ENCODE measurements around the gene TEX54.

DNA sequence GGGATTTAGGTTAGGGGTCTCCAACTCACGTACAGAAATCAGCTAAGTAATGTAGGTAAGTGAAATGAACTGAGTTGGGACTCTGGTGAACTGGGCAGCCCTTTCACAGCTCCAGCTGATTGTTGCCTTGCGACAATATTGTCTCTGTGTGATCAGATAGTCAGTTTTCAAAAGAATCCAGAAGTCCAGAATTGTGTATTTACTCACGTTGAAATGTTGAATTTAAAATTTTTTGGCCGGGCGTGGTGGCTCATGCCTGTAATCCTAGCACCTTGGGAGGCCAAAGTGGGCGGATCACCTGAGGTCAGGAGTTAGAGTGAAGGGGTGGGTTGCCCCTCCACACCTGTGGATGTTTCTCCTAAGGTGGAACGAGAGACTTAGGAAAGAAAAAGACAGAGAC is 25.6 kb upstream of the TEX54 start:
- TF ChIP-seq CTCF (conservative IDR thresholded peaks at IDR 0.05) (no peak), ZFX (IDR thresholded peaks at IDR 0.05) (no peak)
